ENCODE measurements around the gene YDJC. TPM values are rescaled to one million over a fixed set of nuclear protein-coding genes. Genes with fewer than 3 reads are reported as not detected.
A peak's percentile ranks its signal among the peaks of the same experiment; 100 is the strongest.

The YDJC gene
- total RNA-seq, 1 donor from 2014 or later: 19.0 TPM

DNA sequence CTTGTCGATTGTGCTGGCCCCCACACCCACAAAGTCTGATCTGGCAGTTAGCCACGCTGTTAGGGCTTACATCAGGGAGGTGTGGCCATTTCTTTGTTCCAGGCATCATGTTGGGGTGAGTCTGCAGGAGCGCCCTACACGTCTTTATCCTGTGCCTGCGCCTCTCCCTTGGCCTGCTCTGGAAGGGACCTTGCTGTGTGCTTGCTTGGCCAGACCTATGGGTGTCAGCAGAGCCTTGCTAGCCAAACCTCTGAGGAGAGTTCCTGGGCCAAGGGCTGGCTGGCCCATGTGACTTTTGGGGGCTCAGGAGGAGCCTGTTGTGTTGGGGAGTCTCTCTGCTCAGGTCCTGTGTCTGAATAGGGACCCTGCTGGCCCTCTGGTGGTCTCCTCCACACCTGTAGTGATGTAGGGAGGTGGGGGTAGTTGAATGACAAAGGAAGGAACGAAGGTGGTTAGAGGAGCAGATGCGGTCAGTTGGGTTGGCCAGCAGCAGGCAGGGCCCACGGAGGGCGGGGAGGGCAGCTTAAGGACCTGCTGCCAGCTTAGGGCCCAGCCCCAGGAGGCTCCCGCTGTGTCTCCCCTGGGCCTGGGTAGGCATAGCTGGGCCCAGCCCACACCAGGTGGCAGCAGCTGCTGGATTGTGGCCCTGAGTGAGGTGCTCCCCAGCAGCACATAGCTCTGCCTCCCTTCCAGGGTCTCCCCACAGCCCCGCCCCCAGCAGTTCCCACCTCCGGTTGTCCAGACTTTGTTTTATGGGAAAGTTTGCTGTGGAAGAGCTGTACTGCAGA, 43.9 kb upstream of the YDJC start:
- Mint-ChIP-seq H3K36me3 (ENCODE audit: insufficient read depth) (peaks cover 39% of the 10 kb centered on the region), H3K27ac (no peak overlapping the region), H3K4me3 (ENCODE audit: low read depth) (no peak overlapping the region), H3K9me3 (ENCODE audit: low read depth) (no peaks in the 10 kb centered on the region), H3K4me1 (ENCODE audit: low read depth) (peaks cover 4% of the 10 kb centered on the region), H3K27me3 (no peaks in the 10 kb centered on the region)
- no peak for DNase-seq (ENCODE audit: low spot score, unreplicated experiment)
- TF ChIP-seq, protein P1, sequence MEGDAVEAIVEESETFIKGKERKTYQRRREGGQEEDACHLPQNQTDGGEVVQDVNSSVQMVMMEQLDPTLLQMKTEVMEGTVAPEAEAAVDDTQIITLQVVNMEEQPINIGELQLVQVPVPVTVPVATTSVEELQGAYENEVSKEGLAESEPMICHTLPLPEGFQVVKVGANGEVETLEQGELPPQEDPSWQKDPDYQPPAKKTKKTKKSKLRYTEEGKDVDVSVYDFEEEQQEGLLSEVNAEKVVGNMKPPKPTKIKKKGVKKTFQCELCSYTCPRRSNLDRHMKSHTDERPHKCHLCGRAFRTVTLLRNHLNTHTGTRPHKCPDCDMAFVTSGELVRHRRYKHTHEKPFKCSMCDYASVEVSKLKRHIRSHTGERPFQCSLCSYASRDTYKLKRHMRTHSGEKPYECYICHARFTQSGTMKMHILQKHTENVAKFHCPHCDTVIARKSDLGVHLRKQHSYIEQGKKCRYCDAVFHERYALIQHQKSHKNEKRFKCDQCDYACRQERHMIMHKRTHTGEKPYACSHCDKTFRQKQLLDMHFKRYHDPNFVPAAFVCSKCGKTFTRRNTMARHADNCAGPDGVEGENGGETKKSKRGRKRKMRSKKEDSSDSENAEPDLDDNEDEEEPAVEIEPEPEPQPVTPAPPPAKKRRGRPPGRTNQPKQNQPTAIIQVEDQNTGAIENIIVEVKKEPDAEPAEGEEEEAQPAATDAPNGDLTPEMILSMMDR (IDR thresholded peaks at IDR 0.05; ENCODE audit: unreplicated experiment): no peak

DNA sequence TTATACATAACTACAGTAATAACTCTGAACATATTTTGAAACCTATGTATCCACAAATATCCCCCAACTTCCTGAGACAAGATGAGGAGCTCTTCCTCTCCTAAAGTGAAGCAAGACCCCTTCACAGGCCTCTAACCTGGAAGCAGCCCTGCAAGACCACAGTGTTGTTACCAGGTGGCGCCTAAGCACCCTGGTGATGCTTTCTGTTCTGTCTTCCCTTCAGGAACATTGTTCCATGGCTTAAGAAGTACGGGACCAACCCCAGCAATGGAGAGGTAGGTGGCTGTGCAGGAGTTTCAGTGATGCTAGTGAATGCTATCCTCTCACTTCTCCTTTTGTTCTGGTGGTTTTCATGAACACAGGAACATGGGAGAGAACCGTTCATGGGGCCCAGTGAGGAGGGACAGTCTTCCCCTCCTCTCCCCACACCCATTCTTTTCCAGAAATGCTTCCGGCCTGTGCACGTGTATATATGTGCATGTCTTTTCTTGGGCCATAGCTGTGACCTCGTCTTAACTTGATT, 42.3 kb upstream of the YDJC start:
- H3K9me3 Mint-ChIP-seq (ENCODE audit: low read depth): no peaks in the 10 kb centered on the region
- no peak overlapping the region for H3K27ac Mint-ChIP-seq
- TF ChIP-seq, protein P1 (IDR thresholded peaks at IDR 0.05; ENCODE audit: unreplicated experiment): no peak
- H3K36me3 Mint-ChIP-seq (ENCODE audit: insufficient read depth): peaks cover 31% of the 10 kb centered on the region
- no peak overlapping the region for H3K4me3 Mint-ChIP-seq (ENCODE audit: low read depth)
- H3K4me1 Mint-ChIP-seq (ENCODE audit: low read depth): peaks cover 6% of the 10 kb centered on the region
- no peak for DNase-seq (ENCODE audit: low spot score, unreplicated experiment)
- H3K27me3 Mint-ChIP-seq: no peaks in the 10 kb centered on the region

DNA sequence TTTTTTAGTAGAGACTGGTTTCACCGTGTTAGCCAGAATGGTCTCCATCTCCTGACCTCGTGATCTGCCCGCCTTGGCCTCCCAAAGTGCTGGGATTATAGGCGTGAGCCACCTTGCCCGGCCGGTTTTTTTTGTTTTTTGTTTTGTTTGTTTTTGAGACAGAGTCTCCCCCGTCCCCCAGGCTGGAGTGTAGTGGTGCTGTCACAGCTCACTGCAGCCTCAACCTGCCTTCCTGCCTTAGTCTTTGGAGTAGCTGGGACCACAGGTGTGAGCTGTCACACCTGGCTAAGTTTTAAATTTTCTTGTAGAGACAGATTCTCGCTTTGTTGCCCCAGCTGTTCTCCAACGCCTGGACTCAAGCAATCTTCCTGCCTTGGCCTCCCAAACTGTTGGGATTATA, 39.2 kb upstream of the YDJC start:
- no peak for DNase-seq (ENCODE audit: low spot score, unreplicated experiment)
- Mint-ChIP-seq H3K27ac (no peak overlapping the region), H3K9me3 (ENCODE audit: low read depth) (no peaks in the 10 kb centered on the region), H3K4me1 (ENCODE audit: low read depth) (peaks cover 9% of the 10 kb centered on the region), H3K27me3 (no peaks in the 10 kb centered on the region), H3K4me3 (ENCODE audit: low read depth) (no peak overlapping the region), H3K36me3 (ENCODE audit: insufficient read depth) (peaks cover 9% of the 10 kb centered on the region)
- TF ChIP-seq, protein P1 (IDR thresholded peaks at IDR 0.05; ENCODE audit: unreplicated experiment): no peak

DNA sequence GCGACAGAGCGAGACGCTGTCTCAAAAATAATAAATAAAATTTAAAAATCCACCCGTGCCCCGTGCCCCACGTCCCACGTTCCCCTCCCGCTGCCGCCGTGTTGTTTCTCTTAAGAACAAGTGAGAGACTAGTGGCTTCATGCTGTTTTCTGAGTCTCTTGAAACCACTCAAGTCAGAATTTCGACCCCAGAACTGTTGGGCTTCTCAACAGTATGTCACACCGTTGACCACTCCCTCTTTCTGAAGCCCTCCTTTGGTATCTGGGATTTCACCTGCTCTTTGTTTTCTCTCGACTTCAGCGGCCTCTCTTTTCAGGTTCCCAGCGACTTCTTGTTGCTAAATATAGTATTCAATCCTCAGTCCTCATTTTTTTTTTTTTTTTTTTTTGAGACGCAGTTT, 37.0 kb upstream of the YDJC start:
- Mint-ChIP-seq H3K4me1 (ENCODE audit: low read depth) (peaks cover 9% of the 10 kb centered on the region), H3K9me3 (ENCODE audit: low read depth) (no peaks in the 10 kb centered on the region), H3K27me3 (no peaks in the 10 kb centered on the region), H3K27ac (peak overlapping the region; percentile 97), H3K36me3 (ENCODE audit: insufficient read depth) (no peaks in the 10 kb centered on the region), H3K4me3 (ENCODE audit: low read depth) (peak overlapping the region; percentile 91)
- TF ChIP-seq, protein P1 (IDR thresholded peaks at IDR 0.05; ENCODE audit: unreplicated experiment): no peak
- no peak for DNase-seq (ENCODE audit: low spot score, unreplicated experiment)

DNA sequence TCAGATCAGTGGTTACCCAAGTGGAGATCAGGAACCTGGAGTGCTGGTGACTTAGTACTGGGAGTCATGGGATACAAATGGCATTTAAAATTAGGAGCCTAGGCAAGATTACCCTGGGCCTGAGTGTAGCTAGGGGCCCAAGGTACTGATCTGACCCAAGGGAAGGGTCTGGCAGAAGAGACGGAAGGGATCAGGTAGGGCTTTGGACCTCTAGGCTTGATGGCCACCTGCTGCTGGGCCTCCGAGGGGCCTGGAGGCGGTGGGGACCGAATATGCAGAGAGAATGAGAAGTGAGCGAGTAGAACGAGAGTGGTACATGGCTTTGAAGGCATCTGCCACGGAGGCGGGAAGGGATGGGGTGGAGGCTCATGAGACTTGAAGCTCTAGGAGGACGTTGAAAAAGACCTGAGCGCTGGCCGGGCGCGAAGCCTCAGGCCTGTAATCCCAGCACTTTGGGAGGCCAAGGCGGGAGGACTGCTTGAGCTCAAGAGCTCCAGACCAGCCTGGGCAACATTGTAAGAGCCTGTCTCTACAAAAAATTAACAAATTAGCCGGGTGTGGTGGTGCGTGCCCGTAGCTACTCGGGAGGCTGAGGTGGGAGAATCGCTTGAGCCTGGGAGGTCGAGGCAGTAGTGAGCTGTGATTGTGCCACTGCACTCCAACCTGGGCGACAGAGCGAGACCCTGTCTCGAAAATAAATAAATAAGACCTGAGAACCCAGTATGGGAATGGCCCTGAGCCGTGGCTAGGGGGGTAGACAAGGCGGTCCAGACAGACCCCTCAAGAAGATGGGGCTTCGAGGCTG, 35.4 kb upstream of the YDJC start:
- DNase-seq (ENCODE audit: low spot score, unreplicated experiment): no peak
- H3K9me3 Mint-ChIP-seq (ENCODE audit: low read depth): no peaks in the 10 kb centered on the region
- peak overlapping the region; percentile 91 for H3K4me3 Mint-ChIP-seq (ENCODE audit: low read depth)
- peak overlapping the region; percentile 97 for H3K27ac Mint-ChIP-seq
- H3K27me3 Mint-ChIP-seq: no peaks in the 10 kb centered on the region
- TF ChIP-seq, protein P1 (IDR thresholded peaks at IDR 0.05; ENCODE audit: unreplicated experiment): no peak
- H3K4me1 Mint-ChIP-seq (ENCODE audit: low read depth): peaks cover 9% of the 10 kb centered on the region
- no peaks in the 10 kb centered on the region for H3K36me3 Mint-ChIP-seq (ENCODE audit: insufficient read depth)
